Vagina (tissue), 2 donors: ENCODE measurements around the gene LONRF3.

Experiments
- POLR2AphosphoS5 ChIP-seq, 2 donors: sonication (generic); formaldehyde crosslinking; IDR thresholded peaks; one replicate each; pipeline ENCODE4 v1.9.0; 2017; ENCODE audit warnings: antibody characterized with exemption in 2 of 2, mild to moderate bottlenecking in 2 of 2, low read depth in 1 of 2; ENCODE audit not compliant: insufficient read depth in 1 of 2
- TF ChIP-seq, protein P1 (sequence below), 3 experiments: fragments of 450-650 bp in 2 of 3; fragments of 200-600 bp in 1 of 3; sonication (generic) in 1 of 3; IDR thresholded peaks; one replicate each; pipeline ENCODE4 v1.5.1; 2017 to 2019; ENCODE audit warnings: antibody characterized with exemption in 3 of 3, mild to moderate bottlenecking in 2 of 3, moderate library complexity in 2 of 3

DNA sequence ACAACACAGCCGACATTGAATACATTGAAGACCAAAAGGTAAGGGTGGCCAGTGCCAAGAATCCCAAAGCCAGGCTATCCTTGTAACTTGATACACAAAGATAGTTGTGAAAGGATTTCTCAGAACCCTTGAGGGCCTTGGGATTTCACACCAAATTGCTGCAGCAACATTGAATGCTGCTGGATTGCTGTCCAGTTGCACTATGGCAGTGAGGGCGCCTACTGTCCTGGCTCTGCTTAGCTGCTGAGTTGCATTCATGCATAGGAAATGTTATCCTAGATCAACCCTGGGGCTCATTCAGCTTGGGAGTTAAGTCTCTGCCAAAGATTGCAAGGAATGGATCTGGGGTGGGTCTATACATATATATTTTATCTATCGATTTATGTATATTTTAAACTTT, 38.7 kb downstream of the LONRF3 start:
- TF ChIP-seq, protein P1, sequence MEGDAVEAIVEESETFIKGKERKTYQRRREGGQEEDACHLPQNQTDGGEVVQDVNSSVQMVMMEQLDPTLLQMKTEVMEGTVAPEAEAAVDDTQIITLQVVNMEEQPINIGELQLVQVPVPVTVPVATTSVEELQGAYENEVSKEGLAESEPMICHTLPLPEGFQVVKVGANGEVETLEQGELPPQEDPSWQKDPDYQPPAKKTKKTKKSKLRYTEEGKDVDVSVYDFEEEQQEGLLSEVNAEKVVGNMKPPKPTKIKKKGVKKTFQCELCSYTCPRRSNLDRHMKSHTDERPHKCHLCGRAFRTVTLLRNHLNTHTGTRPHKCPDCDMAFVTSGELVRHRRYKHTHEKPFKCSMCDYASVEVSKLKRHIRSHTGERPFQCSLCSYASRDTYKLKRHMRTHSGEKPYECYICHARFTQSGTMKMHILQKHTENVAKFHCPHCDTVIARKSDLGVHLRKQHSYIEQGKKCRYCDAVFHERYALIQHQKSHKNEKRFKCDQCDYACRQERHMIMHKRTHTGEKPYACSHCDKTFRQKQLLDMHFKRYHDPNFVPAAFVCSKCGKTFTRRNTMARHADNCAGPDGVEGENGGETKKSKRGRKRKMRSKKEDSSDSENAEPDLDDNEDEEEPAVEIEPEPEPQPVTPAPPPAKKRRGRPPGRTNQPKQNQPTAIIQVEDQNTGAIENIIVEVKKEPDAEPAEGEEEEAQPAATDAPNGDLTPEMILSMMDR (IDR thresholded peaks at IDR 0.05), result no peak
- TF ChIP-seq POLR2AphosphoS5 (IDR thresholded peaks at IDR 0.05; ENCODE audit: insufficient read depth in 1 of 2, low read depth in 1 of 2), result no peak
